Left colon (tissue), 2 donors: ENCODE data around the gene CDK5. TPM values are rescaled to one million over a fixed set of nuclear protein-coding genes. Genes with fewer than 3 reads are reported as not detected.
A peak's percentile ranks its signal among the peaks of the same experiment; 100 is the strongest.
"Not testable (repeated sequence)": the region's sequence is repeated elsewhere in the genome, so short reads cannot be mapped to it uniquely, and the experiment has no call there.

Experiments used
- ATAC-seq: fragments of 200-7000 bp; cut with Tn5 transposase; one replicate; pipeline ENCODE4 v1.9.1; 2020; ENCODE audit warnings: mild to moderate bottlenecking, moderate library complexity
- DNase-seq, 2 donors: peaks; one replicate each; pipeline ENCODE4 v3.0.0-alpha.2; 2020
- intact Hi-C, 2 donors: fragments of 100-400 bp; cut with DNase I in 1 of 2; cut with micrococcal nuclease in 1 of 2; formaldehyde crosslinking; loops; one replicate each; pipeline versions ENCODE4 v1.11.2 to v1.14.0; 2022; cut with DNase I, micrococcal nuclease
- total RNA-seq, 2 donors: library from RNA; stranded (reverse); fragmentation: NEBNext Ultra II Directional; extraction: Animal tissue kit (Norgen Biotek cat#: 25700); gene quantifications; one replicate each; pipeline ENCODE4 v1.2.1, GENCODE V29; 2021
- donor health status: DM: no; HTN: no; CAD: no.
- donor health status: DM: yes; HTN: yes; CAD: no.

CDK5 gene
- total RNA-seq, 2 donors from 2014 or later = 12.8 to 15.1 TPM

DNA sequence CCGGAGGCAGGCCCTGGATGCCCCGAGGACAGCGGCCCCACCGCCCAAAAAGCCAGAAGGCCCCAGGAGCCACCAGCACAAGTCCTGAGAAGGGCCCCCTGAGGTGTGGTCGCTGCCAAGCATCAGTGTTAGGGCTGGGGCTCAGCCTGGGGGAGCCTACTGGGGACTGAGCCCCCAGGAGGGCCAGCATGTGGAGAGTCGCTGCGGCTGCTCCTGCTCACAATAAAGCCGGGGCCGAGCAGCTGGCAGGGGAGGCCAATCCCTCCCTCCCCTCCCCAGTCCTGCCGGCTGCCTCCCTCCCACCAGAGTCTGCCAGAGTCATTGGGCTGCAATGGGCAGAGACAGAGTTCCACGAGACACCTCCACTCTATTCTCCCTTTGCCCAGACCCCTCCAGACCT, 12.4 kb downstream of the CDK5 start:
- intact Hi-C loops = no loop called here
- DNase-seq = no peak
- no peak for ATAC-seq

DNA sequence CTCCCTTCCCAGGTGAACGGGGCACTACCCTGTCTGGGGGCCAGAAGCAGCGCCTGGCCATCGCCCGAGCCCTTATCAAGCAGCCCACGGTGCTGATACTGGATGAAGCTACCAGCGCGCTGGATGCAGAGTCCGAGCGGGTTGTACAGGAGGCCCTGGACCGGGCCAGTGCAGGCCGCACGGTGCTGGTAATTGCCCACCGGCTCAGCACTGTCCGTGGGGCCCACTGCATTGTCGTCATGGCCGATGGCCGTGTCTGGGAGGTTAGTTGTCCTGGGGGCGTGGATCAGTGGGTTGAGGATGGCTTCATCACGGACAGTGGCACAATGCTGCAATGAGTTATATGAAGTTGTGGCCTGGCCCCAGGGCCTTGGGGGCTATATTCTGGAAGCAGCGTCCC, 13.7 kb downstream of the CDK5 start:
- no peak for ATAC-seq
- DNase-seq = no peak
- intact Hi-C loops = no loop called here

DNA sequence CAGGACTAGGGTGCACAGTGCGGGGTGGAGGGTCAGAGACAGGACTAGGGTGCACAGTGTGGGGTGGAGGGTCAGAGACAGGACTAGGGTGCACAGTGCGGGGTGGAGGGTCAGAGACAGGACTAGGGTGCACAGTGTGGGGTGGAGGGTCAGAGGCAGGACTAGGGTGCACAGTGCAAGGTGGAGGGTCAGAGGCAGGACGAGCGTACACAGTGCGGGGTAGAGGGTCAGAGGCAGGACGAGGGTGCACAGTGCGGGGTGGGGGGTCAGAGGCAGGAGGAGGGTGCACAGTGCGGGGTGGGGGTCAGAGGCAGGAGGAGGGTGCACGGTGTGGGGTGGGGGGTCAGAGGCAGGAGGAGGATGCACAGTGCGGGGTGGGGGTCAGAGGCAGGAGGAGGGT, 14.2 kb downstream of the CDK5 start:
- intact Hi-C loops, DNase-seq, ATAC-seq: not testable (repeated sequence)

DNA sequence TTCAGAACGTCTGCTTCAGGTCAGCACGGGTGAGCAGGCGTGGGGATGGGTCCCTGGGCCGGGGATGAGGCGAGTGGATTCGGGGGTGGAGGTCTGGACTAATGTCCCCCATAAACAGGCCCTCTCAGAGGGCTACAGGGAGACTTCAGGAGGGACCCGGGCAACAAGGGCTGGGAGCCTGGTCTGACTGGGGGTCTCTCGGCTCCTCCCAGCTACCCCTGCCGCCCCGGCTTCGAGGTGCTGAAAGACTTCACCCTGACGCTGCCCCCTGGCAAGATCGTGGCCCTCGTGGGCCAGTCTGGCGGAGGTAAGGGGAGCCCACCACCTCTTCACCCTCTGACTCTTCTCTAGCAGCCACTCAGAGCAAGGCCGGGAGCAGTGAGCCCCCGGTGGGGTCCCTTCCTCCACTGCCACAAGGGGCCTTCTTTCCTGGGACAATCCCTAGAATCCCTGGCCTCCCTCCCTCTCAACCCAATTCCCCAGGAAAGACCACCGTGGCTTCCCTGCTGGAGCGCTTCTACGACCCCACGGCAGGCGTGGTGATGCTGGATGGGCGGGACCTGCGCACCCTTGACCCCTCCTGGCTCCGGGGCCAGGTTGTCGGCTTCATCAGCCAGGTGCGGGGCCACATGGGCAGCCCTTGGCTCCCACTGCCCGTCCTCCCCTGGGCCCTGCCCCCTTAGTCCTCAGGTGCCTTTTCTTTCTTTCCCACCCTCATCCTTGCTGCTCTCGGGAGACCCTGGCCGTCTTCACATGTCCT, 16.9 kb downstream of the CDK5 start:
- DNase-seq = no peak
- ATAC-seq = no peak
- intact Hi-C loops = no loop called here

DNA sequence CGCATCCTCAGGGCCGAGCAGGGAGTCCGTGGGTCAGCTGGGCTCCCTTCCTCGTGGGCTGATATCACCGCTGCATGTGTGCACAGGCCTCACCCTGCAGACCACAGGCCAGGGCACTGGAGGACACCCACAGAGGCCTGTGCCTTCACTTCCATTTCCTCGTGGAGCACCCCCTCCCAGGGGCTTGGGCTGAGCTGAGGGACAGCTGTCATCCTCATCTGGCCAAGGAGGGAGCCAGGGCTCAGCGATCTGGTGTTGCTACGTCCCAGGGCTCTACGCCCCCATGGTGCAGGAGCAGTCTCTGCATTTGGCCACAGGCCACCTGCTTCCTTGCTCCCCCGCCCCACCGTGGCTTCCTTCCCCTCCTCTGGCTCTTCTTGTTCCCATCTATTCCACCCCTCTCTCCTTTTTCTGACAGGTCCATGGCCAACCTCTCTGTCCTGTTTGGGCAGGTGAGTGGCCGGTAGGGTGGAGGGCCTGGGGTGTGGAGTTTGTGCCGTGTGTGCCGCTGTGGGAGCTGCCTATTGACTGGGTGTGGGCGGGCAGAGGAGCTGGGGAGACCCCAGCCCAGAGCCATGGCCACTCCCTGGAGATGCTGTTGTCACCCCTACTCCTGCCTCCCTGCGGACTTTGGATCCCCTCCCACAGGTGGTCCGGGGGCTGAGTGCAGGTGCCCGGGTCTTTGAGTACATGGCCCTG, 17.7 kb downstream of the CDK5 start:
- DNase-seq = no peak
- ATAC-seq = peak; percentile 6
- intact Hi-C loops = no loop called here

DNA sequence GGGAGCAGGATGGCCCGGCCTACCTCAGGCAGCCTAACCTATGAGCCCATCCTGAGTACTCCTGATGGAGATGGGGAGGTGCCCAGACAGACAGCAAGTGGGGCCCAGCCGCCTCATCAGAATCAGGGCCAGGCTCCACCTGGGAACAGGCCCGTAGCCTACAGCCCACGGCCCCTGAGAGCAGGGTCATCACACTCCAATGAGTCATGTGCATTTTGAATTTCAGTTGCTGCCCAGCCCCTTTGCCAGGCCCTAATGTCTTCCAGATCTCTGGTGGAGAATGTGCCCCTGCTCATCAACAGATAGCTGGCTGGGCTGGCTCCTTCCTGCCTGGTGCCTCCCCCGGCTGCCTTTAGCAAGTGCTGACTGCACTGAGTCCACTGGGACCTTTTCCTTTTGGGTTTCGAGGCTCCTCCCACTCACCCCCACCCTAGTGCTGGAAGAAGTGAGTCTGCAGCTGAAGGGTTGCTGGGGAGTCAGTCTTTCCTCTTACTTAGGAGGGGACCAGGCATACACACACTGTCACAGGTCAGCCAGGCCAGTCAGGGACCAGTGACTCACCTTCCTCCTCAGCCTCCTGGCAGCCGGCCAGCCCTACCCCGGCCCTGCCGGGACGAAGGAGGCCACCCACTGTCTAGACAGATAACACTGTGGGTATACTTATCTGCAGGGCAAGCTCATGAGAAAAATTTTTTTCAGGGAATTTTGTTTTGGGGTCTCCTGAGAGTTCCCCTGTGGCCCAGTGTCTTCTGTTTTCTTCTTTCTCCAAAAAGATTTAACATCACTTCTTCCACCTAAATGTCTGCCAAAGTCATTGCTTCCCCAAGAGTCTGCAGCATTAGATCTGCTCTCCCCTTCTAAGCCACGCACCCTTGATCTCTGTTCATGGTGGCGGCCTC, 18.5 kb downstream of the CDK5 start:
- intact Hi-C loops = no loop called here
- ATAC-seq = peak; percentile 76

DNA sequence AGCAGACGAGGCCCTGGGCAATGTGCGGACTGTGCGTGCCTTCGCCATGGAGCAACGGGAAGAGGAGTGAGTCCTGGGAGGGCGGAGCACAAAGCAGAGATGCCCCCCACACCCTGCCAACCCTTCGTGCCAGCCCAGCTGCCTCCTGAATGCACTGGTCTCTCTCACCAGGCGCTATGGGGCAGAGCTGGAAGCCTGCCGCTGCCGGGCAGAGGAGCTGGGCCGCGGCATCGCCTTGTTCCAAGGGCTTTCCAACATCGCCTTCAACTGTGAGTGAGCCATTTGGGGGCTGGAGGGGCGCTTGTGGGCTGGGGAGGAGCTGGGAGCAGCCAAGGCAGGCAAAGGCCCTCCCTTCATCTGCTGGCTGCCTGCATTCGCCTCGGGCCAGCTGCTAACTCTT, 21.8 kb downstream of the CDK5 start:
- ATAC-seq = no peak
- DNase-seq = no peak
- intact Hi-C loops = no loop called here

More for the DNA sequence above, 18.5 kb downstream of the CDK5 start:
- DNase-seq = peak; percentile 55 to 63

DNA sequence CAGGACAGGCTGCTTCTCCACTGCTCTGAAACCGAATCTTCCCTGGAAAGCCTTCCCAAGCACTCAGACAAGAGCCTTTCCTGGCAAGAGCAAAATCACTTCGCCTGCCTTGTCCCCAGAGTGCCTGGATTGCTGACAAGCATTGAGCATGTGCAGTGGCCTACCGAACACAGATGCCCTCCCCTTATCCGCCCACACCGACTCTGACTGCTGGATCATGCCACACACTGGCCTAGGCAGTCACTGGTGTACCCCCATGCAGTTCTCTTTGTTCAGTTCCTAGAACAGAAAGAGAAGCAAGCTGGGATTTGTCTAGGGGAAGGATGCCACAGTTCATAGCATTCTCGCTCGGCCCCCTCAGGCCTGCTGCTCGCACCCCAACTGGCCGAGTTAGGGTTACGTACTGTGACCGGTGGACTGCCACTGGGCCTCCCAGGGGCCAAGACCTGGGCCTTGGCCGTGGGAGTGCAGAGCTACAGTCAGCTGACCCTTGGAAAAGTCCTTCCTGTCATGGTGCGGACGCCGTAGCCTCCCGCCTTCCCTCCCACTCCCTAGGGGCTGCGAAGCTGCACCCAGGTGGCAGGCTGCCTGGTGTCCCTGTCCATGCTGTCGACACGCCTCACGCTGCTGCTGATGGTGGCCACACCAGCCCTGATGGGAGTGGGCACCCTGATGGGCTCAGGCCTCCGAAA, 22.5 kb downstream of the CDK5 start:
- intact Hi-C loops = no loop called here
- DNase-seq (no peak), ATAC-seq (no peak)

DNA sequence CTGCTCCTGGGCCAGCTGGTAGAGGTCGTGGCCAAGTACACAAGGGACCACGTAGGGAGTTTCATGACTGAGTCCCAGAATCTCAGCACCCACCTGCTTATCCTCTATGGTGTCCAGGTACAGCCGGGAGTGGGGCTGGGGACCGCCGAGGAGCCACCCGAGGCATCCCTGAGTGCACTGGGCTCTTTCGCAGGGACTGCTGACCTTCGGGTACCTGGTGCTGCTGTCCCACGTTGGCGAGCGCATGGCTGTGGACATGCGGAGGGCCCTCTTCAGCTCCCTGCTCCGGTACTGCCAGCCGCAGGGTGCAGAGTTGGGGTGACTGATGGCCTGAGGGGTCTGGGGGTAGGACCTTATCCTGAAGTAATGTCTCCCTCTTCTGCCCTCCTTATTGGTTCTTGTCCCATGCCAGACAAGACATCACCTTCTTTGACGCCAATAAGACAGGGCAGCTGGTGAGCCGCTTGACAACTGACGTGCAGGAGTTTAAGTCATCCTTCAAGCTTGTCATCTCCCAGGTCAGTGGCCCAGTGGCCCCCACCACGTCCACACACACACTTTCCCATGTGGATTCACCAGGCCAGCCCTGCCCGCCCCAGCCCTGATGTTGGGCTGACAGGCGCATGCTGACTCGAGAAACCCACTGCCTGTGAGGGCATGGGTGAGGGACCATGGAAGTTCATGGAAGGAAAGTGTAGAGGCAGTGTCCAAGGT, 23.2 kb downstream of the CDK5 start:
- intact Hi-C loops = no loop called here
- no peak for DNase-seq
- ATAC-seq = no peak

DNA sequence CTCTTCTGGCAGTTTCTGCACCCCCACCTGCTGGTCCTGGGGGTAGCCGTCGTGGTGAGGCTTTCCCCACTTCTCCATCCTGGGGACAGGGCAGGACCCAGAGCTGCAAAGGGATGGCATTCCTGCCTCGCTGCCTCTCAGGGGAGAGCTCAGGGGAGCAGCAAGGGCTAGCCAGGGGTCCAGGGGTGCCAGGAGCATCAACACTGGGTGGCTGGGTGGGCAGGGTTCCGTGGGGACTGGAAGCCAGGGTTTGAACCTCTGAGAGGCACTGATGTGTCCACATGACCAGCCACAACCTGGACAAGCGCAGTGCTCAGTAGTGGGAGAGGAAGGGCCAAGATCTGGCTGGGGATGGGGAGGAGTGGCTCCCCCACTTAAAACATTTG, 23.8 kb downstream of the CDK5 start:
- intact Hi-C loops = no loop called here
- ATAC-seq = no peak
- DNase-seq = no peak

DNA sequence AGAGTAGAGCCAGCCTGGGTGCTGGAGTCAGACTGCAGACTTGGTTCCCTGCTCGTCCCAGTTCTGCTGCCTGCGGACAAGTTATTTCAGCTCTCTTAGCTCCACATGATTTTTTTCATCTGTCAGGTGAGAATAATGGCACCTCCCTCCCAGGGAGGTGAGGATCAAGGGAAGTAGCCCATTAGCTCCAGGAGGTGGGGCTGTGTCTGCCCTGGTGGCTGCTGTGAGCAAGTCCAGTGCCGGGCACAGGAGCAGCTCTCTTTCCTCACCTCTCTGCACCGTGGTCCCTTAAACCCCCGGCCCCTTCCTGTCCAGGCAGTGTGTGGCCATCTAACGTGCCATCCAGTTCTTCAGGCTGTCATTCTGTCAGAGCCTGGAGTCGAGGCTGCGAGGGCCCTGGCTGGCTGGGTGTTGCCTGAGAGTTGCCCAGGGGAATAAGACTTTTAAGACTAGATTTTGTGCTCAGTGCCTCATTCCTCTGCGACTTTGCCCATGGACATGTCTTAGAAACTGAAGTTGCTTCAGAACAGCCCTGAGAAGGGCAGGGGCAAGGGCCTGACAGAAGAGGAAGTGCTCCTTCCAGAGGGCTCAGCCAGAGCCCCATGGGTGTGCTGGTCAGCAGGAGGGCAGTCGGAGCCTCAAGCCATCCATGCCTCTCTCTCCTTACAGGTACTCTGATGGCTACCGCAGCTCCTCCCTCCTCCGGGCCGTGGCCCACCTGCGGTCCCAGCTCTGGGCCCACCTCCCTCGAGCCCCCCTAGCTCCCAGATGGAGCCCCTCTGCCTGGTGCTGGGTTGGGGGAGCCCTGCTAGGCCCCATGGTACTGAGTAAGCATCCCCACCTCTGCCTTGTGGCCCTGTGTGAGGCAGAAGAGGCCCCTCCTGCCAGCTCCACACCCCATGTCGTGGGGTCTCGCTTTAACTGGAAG, 24.5 kb downstream of the CDK5 start:
- intact Hi-C loops = no loop called here
- DNase-seq (no peak), ATAC-seq (no peak)

DNA sequence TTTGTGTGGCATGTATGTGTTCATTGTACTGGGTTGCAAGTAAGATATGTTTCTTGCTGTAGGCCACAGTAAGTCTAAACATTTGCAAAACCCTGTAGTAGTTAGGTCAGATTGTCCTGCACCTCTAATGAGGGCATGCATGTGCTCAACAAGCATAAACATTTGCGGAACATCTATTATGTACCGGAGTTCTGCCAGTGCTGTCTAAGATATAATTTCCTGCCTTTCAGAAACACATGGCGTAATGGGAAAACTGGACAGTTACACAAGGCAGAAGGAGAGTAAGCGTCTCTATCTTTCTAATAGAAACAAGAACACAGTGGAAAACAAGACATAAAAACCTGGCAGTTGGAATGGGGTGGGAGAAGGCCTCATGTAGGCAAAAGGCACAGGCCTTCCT, 26.7 kb downstream of the CDK5 start:
- DNase-seq (no peak), ATAC-seq (no peak)
- intact Hi-C loops = no loop called here

DNA sequence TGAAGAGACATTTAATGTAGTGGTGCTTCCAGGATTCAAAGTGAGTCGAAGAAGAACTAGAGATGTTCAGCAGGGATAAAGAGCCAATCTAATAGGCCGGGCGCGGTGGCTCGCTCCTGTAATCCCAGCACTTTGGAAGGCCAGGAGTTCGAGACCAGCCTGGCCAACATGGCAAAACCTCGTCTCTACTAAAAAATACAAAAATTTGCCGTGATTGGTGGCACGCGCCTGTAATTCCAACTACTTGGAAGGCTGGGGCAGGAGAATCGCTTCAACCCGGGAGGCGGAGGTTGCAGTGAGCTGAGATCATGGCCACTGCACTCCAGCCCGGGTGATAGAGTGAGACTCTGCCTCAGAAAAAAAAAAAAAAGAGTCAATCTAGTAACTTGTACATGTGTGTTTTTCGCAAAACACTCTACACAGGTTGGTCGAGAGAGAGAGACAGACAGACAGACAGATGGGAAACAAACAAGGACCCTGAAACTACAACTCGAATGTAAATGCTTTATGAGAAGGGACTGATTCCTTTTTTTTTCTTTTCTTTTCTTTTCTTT, 28.7 kb downstream of the CDK5 start:
- DNase-seq (no peak), ATAC-seq (no peak)
- intact Hi-C loops = no loop called here

DNA sequence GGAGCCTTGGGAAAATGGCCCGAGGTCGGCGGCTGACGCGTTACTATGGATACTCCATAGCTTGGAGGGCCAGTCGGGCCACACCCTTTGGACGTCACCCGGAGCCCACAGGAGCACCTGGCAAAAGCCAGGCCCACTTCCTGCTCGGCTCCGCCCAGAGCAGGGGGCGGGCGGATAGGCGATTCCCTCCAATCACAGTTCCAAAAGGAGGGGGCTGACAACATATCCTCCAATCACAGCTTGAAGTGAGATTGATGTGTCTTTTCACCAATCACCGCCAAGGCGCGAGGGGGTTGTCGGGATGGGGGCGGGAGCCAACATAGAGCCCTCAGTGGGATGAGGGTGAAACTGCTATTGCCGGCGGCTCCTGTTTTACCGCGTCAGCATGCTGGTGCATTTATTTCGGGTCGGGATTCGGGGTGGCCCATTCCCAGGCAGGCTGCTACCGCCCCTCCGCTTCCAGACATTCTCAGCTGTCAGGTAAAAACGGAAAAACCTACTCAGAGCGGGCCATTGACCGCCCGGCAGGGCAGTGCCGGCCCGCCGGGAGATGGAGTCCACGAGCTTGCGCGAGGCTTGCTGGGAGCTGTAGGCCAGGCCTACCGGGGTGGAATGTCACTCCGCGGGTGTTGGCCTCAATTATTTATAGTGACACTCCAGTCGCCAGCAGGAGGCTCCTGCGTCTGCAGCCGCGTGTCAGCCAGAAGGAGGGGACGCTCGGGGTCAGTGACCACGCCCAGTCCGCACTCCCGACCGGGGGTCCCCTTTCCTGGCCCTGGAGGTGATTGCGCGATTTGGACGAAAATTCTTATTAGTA, 29.4 kb downstream of the CDK5 start, which contains the start of gene ABCB8:
ABCB8 (plus strand) TSS at position 320 of the 817 bp plus-strand sequence; CDS start at position 386, 66 bp downstream.
- DNase-seq (peak; percentile 97 to 99), ATAC-seq (peak; percentile 93)
- intact Hi-C loops = no loop called here

DNA sequence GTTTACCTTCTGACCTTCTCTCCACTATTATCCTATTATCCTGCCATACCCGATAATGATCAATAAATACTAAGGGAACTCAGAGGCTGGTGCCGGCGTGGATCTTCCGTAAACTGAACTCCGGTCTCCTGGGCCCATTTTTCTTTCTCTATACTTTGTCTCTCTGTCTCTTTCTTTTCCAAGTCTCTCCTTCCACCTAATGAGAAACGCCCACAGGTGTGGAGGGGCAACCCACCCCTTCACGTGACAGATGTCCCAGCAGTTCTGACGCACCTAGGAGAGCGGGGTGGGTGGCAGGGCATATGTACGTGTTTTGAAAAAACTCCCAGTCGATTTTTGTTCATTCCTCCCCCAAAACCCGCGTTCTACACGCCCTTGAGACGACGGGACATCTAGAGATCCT, 30.0 kb downstream of the CDK5 start:
- intact Hi-C loops, DNase-seq, ATAC-seq: not testable (repeated sequence)
